GM21717 (cell line): ENCODE measurements around the gene UNC13A.

Experiments used
- ATAC-seq: cut with Tn5 transposase; IDR thresholded peaks from one replicate; pipeline ENCODE4 v1.9.1; 2021; ENCODE audit warnings: mild to moderate bottlenecking, moderate library complexity; ENCODE audit not compliant: unreplicated experiment

The UNC13A gene

DNA sequence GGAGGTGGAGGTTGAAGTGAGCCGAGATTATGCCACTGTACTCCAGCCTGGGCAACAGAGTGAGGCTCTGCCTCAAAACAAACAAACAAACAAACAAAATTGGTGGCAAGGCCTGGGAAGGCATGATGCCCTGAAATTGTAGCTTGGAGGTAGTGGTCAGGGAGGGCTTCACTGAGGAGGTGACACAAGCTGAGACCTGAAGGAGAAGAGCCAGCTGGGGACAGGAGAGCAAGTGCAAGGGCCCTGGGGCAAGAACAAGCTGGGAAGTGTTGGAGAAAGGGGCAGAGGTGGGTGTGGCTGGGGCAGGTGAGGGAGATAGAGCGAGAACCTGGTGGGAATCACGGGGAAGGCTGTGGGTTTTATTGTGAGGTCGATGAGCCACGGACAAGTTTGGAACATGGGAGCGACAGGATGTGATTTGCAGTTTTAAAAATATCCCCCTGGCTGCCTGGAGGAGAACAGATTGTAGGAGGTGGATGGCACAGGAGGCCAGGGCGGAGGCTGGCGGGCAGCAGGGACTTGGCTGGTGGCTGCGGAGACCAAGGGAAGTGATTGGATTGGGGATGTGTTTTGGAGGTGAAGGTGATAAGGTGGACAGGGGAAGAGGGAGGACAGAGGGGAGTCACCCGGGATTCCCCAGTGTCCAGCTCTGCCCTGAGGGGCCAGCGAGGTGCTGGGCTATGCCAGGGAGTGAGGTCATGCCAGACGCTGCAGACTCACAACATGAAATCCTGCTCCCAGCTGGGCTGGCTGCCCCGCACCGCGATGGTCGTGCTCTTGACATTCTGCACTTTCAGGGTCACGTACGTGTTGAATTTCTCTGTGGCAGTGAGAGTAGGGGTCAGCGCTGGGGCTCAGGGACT lies 14.0 kb downstream of the UNC13A start:
- ATAC-seq, result no peak

DNA sequence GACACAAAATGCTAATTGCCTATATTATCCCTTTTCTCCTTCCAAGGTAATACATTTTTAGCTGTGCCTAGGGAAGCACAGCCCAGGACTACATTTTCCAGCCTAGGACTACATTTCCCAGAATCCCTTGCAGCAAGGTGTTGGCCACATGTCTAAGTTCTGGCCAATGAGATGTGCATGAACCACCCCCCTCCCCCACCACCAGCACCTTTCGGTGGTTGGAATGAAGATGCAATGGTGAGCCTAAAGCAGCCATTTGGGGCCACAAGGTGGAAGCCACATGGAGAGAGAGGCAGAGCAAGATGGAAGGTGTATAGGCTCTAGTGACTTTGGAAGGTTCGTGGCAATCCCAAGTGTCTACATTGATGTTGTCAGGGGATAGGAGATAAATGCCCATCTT lies 16.2 kb downstream of the UNC13A start:
- no peak for ATAC-seq

DNA sequence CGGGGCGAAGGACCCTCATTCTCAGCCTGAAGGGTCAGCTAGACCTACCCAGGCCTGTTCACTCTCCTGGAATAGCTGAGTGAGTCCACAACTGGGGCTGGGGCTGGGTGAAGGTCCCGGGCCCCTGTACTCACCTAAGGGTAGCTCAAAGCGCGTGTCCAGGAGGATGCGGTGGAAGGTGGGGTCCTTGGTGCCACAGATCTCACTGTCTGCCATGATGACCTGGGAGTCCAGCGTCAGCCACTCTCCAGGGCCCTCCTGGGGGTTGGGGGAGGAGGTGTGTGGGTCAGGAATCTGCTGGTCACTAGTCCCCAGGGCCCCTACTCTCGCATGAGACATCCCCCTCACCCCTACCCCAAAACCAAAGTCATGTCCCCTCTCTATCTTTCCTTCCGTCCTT lies 18.7 kb downstream of the UNC13A start:
- no peak for ATAC-seq

DNA sequence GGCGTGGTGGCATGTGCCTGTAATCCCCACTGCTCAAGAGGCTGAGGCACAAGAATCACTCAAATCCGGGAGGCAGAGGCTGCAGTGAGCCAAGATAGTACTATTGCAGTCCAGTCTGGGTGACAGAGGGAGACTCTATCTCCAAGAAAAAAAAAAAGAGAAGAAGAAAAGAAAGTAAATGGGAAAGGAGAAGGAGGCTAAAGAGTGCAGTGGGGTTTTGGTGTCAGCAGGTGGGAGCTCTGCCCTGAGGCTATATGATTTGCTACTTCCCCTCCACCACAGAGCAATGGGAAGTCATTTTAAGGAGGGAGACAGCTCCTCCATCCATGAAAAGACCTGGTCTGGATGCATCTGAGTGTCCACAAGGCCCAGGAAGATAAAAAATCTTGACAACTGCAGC lies 23.1 kb downstream of the UNC13A start:
- ATAC-seq, result no peak

DNA sequence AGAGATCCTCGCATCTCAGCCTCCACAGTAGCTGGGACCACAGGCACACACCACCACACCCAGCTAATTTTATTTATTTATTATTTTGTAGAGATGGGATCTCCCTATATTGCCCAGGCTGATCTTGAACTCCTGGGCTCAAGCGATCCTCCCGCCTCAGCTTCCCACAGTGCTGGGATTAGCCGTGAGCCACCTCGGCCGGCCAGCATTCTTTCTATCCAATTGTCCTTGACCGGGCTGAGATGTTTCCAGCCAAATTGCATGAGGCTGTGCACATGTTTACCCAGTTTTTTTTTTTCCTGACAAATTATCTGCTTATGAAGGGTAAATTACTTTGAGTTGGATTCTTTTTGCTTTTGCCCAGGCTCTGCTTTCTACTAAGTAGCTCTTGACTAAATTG lies 28.2 kb downstream of the UNC13A start:
- no peak for ATAC-seq

DNA sequence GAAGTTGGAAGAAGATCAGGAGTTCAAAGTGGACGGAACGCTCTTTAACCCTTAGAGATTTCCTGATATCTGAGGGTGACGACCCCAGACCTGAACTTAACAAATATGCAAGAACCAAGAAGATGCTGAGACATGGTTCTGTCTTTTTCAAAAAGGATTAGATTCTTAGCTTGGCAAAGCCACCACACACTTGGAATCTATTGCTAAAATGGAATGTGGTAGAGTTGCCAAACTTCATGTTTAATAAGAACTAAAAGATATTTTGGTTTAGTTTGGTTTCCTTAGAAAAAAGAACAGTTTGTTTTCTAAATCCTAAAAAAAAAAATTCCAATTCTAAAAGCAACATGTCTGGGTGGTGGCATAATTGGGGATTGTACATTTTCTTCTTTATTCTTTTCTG lies 29.5 kb downstream of the UNC13A start:
- ATAC-seq, result no peak

DNA sequence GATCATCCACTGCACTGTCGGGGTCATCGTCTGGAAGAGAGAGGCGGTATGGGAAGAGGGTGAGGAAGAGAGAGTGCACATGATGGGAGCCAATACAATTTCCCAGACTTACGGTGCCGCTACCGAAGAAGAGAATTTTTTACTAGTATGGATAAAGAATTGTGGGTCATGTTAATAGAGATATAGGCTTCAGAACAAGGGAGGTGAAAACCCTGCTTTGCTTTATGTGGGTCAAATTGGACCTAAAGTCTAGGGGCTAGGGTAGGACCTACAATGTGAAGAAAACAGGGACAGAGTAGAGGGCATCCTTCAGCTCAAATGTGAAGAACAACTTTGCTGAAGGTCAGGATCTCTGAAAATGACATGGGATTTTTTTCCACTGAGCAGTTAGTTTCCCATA lies 29.9 kb downstream of the UNC13A start:
- no peak for ATAC-seq

DNA sequence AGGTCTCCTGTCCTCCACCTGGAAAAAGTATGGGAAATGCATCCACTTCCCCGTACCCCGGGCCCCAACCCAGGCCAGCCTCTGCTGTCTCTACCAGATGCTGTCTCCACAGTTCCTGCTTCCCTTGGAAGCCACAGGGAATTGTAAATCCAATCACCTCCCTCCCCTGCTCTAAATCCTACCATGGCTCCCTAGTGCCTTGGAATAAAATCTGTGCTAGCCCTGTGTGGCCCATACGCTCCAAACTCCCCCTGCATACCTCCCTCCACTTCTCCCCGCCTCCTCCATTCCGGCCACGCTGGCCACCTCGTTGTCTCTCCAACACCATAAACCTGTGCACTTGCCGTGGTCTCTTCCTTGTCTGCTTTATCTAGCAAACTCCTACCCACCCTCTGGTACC lies 31.2 kb downstream of the UNC13A start:
- ATAC-seq, result no peak

DNA sequence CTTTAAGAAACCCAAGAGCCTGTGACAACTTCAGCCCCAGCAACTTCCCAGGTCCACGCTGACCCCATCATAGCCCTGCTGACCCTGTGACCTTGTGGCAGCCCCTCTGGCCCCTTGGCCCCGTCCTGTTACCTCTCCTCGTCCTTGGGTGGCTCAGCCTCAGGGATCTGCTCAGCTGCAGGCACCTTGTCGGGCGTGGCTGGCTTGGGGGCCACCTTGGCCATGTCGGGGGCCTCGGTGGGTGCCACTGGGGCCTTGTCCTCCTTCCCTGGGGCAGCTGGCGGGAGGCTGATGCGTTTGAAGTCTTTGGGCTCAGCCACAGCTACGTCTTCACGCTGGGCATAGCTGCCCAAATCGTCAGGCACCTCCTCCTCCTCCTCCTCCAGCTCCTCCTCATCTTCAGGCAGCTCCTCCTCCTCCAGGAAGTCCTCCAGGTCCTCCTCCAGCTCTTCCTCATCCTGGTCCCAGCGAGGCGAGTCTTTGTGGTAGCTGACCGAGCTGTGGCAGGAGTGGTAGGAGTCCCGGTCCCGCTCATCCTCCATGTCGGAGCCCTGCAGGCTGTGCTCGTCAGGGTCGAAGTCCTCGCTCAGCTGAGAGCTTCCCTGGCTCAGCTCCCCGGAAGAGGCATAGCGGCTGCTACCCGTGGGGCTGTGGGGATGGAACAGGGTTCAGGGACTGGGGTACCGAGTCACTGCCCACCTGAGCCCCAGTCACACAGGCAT lies 32.2 kb downstream of the UNC13A start:
- ATAC-seq, result no peak

DNA sequence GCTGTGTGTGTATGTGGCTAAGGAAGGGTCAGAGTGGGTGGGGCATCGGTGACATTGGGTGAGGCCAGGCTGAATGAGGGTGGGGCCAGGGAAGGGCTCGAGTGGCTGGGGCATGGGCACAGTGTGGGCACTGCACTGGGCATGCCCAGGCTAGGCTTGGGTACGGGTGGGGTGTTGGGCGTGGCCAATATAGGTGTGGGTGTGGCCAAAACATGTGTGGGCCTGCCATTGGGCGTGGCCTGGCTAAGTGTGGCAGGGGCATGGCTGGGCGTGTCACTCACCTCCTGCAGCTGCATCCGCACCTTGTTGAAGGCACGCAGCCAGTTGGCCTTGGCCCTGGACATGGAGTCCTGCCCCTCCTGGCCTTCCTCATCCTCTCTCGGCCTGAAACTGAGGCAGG lies 33.2 kb downstream of the UNC13A start:
- ATAC-seq, result no peak

DNA sequence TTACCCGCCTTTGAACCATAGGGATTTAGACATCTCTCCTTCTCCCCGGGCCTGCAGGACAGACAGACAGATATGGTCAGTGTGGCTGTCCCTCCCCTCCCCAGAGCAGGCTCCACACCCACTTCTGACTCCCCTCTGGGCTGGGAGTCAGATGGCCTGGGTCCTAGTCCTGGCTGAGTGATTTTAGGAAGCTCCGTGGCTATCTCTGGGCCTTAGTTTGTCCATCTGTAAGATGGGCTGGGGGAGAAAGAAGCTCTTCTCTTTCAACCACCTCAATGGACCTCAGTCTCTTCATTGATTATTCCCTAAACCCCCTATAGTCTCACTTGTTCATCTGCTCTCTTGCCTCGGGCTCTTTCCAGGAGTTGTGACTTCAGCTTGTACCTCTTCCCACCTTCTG lies 35.5 kb downstream of the UNC13A start:
- ATAC-seq, result no peak

DNA sequence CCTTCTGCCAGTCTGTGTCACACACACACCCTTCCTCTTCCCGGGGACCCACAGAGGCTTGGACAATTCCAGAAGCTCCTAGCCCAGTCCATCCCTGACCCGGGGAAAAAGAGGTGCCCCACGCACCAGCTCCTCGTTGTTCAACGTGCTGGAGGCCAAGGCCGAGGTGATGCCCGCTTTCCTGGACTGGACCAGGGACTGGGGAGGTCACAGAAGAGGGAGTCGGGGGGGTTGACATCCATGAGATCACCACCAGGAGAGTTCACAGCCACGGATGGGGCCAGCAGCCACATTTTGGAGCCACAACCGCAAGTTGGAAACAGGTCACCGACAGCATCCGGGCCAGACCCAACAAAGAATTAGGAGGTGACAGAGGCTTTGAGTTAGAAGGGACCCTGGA lies 39.4 kb downstream of the UNC13A start:
- no peak for ATAC-seq

DNA sequence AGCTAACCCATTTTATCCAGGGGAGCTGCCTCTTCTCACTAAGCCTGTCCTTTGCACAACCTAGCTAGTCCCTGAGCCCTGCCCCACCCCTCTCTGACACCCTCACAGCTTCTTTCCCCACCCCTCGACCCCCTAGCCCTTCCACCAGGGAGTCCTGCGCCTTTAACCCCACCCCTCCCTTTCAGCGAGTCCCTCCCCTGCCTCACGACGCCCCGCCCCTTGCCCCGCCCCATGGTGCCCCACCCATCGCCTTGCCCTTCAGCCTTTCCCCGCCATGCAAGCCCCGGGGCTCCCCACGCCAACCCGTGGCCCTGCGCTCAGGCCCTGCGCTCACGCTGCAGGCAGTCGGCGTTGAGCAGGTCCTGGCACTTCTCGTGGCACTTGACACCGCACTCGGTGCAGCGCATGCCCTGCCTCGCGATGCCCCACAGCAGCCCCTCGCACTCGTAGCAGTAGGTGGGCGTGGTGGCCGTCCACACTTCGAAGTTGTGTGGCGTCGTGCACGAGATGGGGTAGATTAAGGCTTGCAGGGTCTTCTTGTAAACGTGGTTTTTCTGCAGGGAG lies 40.0 kb downstream of the UNC13A start:
- ATAC-seq, result no peak

DNA sequence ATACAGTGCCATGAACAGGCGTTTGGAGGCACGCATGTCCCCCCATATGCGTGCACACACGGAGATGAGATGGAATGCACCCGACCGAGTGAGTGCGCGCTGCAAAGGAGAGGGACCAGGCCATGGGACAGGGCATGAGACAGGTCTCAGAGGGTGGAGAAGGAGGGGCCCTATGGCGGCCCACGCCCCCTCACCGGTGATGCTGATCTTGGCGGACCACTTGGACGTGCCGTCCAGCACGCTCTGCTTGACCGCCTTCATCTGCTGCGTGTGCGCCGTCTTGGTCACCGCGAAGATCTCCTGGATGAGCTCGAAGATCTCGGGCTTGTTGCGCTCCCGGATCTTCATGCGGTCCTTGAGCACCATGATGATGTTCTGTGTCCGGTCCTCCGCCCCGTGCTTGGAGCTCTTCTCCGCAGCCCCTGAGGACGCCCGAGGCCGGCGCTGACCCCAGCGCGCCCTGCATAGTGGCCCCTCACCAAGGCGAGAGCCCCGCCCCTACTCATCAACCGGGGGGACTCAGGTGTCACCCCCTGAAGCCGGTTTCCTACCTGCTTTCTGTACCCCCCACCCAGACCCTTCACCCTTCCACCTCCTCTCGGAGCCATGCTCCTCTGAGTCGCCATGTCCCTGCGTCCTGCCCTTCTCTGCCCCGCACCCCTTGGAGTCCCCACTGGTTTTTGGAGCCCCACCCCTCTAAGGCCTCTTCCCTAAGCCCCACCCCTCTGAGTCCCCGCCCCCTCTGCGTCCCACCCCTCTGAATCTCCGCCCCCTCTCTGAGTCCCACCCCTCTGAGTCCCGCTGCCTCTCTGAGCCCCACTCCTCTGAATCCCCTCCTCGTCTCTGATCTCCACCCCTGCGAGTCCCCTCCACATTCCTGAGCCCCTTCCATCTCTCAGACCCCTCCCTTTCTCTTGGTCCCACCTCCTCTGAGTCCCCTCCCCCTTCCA lies 40.8 kb downstream of the UNC13A start:
- no peak for ATAC-seq

DNA sequence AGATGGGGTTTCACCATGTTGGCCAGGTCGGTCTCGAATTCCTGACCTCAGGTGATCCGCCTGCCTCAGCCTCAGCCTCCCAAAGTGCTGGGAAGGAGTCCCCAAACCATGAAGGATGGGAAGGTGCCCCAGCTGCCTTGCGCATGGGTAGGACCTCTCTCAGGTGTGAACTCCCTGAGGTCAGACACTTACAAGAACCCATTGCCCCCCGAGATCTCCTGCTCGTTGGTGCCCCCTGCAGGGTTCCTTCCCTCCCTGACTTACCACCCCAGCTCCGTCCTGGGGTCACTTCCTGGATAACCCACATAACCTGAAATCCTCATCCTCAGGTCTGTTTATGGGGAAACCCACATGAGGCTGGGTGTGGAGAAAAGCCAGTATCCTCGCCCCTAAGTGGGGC lies 41.7 kb downstream of the UNC13A start:
- ATAC-seq, result no peak

DNA sequence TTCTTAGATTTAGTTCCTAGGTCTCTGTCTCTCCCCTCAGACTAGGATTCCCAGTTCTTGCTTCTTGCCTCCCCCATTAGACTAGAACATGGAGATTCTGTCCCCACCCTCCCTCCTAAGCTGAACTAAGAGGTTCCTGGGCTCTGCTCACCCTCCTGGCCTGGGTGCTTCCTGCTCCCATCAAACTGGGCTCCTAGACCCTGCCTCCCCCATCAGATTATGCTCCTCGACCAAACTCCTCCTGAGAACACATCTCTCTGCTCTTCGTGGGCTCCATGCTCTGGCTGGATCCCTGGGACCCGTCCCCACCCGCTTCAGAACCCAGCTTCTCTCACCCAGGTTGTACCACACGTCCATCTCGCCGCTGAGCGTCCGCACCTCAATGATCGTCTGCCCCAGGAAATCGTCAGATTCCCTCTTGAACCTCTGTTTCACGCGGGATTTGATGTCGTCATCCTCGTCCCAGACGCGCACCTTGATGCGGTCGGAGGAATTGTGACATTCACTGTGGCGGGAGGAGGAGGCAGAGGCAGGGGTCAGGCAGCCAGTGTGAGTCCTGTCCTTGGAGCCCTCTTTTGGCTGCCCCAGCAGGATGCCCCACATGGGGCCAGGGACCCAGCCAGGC lies 42.7 kb downstream of the UNC13A start:
- no peak for ATAC-seq

DNA sequence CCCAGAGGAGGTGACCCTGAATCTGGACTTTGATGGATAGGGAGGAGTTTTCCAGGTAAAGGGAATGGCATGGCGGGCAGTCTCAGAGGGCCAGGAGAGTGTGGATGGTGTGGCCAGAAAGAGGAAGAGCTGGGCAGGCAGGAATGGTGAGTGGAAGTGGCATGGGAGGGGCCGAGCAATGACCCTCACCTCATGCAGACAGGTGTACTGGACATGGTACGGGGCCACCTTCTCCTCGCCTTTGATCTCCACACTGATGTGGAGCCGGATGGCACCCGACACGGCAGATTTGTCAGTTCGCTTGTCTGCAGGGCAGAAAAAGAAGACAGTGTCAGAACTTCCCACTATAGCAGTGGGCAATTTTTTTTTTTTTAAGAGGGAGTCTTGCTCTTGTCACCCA lies 45.5 kb downstream of the UNC13A start:
- ATAC-seq, result no peak

DNA sequence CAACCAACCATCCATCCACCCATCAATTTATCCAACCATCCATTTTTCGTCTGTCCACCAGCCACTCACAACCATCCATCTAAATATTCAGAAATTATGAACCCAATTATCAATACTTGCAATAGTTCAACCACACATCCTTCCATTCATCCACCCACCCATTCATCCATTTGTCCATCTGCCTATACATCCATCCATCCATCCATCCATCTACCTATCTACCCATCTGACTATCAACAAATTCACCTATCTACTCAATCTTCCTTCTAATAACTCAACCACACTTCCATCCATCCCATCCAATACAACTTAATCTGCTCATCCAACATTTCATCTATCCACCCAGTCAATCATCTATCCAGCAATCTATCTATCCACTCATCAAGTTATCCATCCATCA lies 46.3 kb downstream of the UNC13A start:
- no peak for ATAC-seq

DNA sequence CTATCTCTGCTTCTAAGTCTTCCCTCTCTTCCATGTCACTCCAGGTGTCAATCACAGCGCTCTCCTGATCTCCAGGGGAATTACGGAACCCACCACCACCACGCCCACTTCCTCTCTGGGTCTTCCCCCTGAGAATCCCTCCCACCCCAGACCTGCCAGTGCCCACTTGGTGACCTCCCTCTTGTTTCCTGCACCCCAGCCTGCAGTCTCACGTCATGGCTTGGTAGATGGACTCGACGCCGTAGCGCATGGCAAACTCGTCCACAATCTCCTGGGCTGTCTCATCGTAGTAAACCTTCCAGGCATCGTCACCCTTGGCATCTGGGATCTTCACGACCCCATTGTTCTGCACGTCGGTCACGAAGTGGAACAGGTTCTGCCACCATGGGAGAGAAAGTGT lies 47.0 kb downstream of the UNC13A start:
- ATAC-seq, result no peak

DNA sequence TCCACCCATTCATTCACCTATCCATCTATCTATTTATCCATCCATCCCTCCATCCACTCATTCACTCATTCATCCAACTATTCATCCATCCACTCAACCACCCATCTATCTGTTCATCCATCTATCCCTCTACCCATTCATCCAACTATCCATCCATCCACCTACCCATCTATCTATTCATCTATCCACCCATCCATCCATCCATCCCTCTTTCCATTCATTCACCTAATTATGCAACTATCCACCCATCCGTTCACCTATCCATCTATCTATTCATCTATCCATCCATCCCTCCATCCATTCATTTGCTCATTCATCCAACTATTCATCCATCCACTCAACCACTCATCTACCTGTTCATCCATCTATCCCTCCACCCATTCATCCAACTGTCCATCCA lies 54.5 kb downstream of the UNC13A start:
- ATAC-seq, result no peak

DNA sequence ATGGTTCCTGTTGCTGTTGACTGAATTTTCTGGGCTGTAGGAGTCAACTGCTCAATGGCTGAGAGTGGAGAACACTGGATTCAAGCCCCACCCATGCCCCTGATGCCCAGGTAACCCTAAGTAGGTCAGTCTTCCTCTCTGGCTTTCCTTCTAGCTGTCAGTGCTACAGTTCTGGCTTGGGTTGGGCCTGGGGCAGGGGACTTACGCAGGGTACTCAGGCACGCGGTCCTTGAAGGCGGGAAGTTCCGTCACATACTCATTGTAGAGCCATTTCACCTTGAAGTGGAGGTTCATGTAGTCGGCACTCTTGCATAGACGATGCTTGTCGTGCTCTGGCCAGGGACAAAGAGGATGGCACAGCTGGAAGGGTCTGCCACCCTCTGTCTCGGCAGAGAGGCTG lies 55.6 kb downstream of the UNC13A start:
- no peak for ATAC-seq
